Liver (tissue), 9 donors: ENCODE data around the gene CHTF18. TPM values are rescaled to one million over a fixed set of nuclear protein-coding genes. Genes with fewer than 3 reads are reported as not detected.

ENCODE experiments used
- DNase-seq: peaks from one replicate; pipeline ENCODE4 v3.0.0-alpha.2; 2017; ENCODE audit warnings: low spot score
- H3K27ac ChIP-seq, 2 donors: one replicate each; pipeline ENCODE4 v1.7.0; 2013; ENCODE audit warnings: inconsistent platforms in 2 of 2, low read length in 2 of 2, control low read depth in 1 of 2, low read depth in 1 of 2, mild to moderate bottlenecking in 1 of 2
- H3K27me3 ChIP-seq, 4 donors: one replicate each; pipeline versions ENCODE4 v1.6.1 to v1.7.0; 2013; ENCODE audit warnings: low read length in 3 of 4, inconsistent platforms in 1 of 4, mild to moderate bottlenecking in 1 of 4, moderate library complexity in 1 of 4; ENCODE audit not compliant: control insufficient read depth in 4 of 4, insufficient read depth in 4 of 4
- H3K36me3 ChIP-seq, 4 donors: one replicate each; pipeline versions ENCODE4 v1.6.1 to v1.7.0; 2013; ENCODE audit warnings: low read length in 3 of 4, mild to moderate bottlenecking in 3 of 4, low read depth in 1 of 4, moderate library complexity in 1 of 4; ENCODE audit not compliant: control insufficient read depth in 4 of 4, insufficient read depth in 3 of 4
- H3K4me1 ChIP-seq, 4 donors: one replicate each; pipeline versions ENCODE4 v1.6.1 to v1.7.0; 2013; ENCODE audit warnings: low read length in 3 of 4, mild to moderate bottlenecking in 3 of 4, moderate library complexity in 1 of 4; ENCODE audit not compliant: control insufficient read depth in 4 of 4, insufficient read depth in 4 of 4
- H3K4me3 ChIP-seq, 3 donors: one replicate each; pipeline versions ENCODE4 v1.6.1 to v1.7.0; 2013; ENCODE audit warnings: low read length in 3 of 3, control low read depth in 1 of 3, low read depth in 1 of 3, mild to moderate bottlenecking in 1 of 3
- H3K9ac ChIP-seq, 2 donors: one replicate each; pipeline ENCODE4 v1.7.0; 2013; ENCODE audit warnings: low read length in 2 of 2, mild to moderate bottlenecking in 2 of 2, moderate library complexity in 2 of 2, control low read depth in 1 of 2, low read depth in 1 of 2
- H3K9me3 ChIP-seq, 4 donors: one replicate each; pipeline versions ENCODE4 v1.6.1 to v1.7.0; 2013; ENCODE audit warnings: low read length in 3 of 4; ENCODE audit not compliant: control insufficient read depth in 4 of 4
- EGR1 ChIP-seq, 2 donors: IDR thresholded peaks; 2 replicates each; pipeline ENCODE4 v1.6.1; 2016 to 2018; ENCODE audit warnings: antibody characterized with exemption in 2 of 2, low read depth in 2 of 2
- FOXA1 ChIP-seq: IDR thresholded peaks from 2 replicates; pipeline ENCODE4 v1.6.1; 2016; ENCODE audit warnings: antibody characterized with exemption
- FOXA2 ChIP-seq: IDR thresholded peaks from 2 replicates; pipeline ENCODE4 v1.6.1; 2016; ENCODE audit warnings: antibody characterized with exemption
- GABPA ChIP-seq, 2 donors: IDR thresholded peaks in 1 of 2; conservative IDR thresholded peaks in 1 of 2; 2 replicates each; pipeline ENCODE4 v1.6.1; 2016; ENCODE audit warnings: antibody characterized with exemption in 2 of 2, mild to moderate bottlenecking in 1 of 2, moderate library complexity in 1 of 2
- HNF4A ChIP-seq, 2 donors: conservative IDR thresholded peaks; 2 replicates each; pipeline ENCODE4 v1.6.1; 2016; ENCODE audit warnings: antibody characterized with exemption in 2 of 2, mild to moderate bottlenecking in 2 of 2
- HNF4G ChIP-seq: IDR thresholded peaks from 2 replicates; pipeline ENCODE4 v1.6.1; 2016; ENCODE audit warnings: antibody characterized with exemption
- JUND ChIP-seq, 2 donors: IDR thresholded peaks; 2 replicates each; pipeline ENCODE4 v1.6.1; 2016; ENCODE audit warnings: antibody characterized with exemption in 2 of 2
- NR2F2 ChIP-seq: IDR thresholded peaks from 2 replicates; pipeline ENCODE4 v1.6.1; 2016; ENCODE audit warnings: antibody characterized with exemption
- RAD21 ChIP-seq, 2 donors: IDR thresholded peaks; 2 replicates each; pipeline ENCODE4 v1.6.1; 2016; ENCODE audit warnings: antibody characterized with exemption in 2 of 2, mild to moderate bottlenecking in 2 of 2
- SP1 ChIP-seq: IDR thresholded peaks from 2 replicates; pipeline ENCODE4 v1.6.1; 2018; ENCODE audit warnings: antibody characterized with exemption, mild to moderate bottlenecking
- TAF1 ChIP-seq: conservative IDR thresholded peaks from 2 replicates; pipeline ENCODE4 v1.6.1; 2016; ENCODE audit warnings: antibody characterized with exemption, mild to moderate bottlenecking
- YY1 ChIP-seq: IDR thresholded peaks from 2 replicates; pipeline ENCODE4 v1.6.1; 2016; ENCODE audit warnings: antibody characterized with exemption, mild to moderate bottlenecking
- WGBS: extraction: QIAGEN DNeasy Blood & Tissue Kit; methylation state at CpG from one replicate; pipeline ENCODE4 v1.1.7; 2013; 5-methylcytosine and 5-hydroxymethylcytosine counted together
- polyA plus RNA-seq, 2 donors: library from polyadenylated mRNA; stranded (reverse) in 1 of 2; unstranded in 1 of 2; fragments of 200-250 nt in 1 of 2; fragments of >200 nt in 1 of 2; fragmentation: Nextera tagmentation in 1 of 2; extraction: Ambion mirVana in 1 of 2; gene quantifications; one replicate each; pipeline versions ENCODE4 v1.2.1 to v1.2.3, GENCODE V29; 2013 to 2015
- total RNA-seq, 2 donors: library from RNA; depleted of rRNA; stranded (reverse); fragments of >200 nt; gene quantifications; one replicate each; pipeline ENCODE4 v1.2.3, GENCODE V29; 2014
- TF ChIP-seq, protein P1 (sequence below): IDR thresholded peaks from 2 replicates; pipeline ENCODE4 v1.6.1; 2016; ENCODE audit warnings: antibody characterized with exemption
- TF ChIP-seq, protein P2 (sequence below): IDR thresholded peaks from 2 replicates; pipeline ENCODE4 v1.6.1; 2016; ENCODE audit warnings: antibody characterized with exemption
- TF ChIP-seq, protein P3 (sequence below): fragments of 150-350 bp; IDR thresholded peaks from 2 replicates; pipeline ENCODE4 v1.5.1; 2017; ENCODE audit warnings: improper control_type of control experiment, low read depth, low read length; ENCODE audit not compliant: missing input control
- TF ChIP-seq, protein P4 (sequence below): IDR thresholded peaks from 2 replicates; pipeline ENCODE4 v1.6.1; 2016; ENCODE audit warnings: antibody characterized with exemption
- TF ChIP-seq, protein P5 (sequence below): IDR thresholded peaks from 2 replicates; pipeline ENCODE4 v1.6.1; 2016; ENCODE audit warnings: antibody characterized with exemption, mild to moderate bottlenecking
- donor health status: healthy.
- donor health status: healthy.
- donor health status: healthy.
- donor health status: healthy.
- donor health status: healthy.

Gene CHTF18
- total and polyA plus RNA-seq, 4 donors = 1.7 to 15.6 (median 3.9) TPM

DNA sequence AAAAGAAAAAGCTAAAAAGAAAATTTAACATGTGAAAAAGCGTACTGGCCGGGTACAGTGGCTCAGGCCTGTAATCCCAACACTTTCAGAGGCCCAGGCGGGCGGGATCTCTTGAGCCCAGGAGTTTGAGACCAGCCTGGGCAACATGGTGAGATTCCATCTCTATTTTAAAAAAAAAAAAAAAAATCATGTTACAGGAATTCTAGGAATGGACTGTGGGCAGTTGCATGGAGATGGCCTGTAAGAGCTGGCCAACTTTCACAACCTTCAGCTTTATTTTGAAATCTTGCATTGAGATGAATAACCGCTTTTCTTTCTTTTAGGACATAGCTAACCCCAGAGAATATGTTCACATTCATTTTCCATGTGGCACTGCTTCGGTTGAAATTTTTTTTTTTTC is 39.4 kb upstream of the CHTF18 start:
- Histone ChIP-seq H3K9me3 (no peaks in the 10 kb centered on the region), H3K27me3 (no peaks in the 10 kb centered on the region), H3K27ac (no peak overlapping the region), H3K4me3 (no peak overlapping the region), H3K36me3 (no peaks in the 10 kb centered on the region), H3K9ac (no peak overlapping the region), H3K4me1 (no peaks in the 10 kb centered on the region)
- no peak for DNase-seq
- WGBS = 77% methylated on average over 6 of the region's 6 CpGs
- TF ChIP-seq HNF4G (no peak), JUND (IDR thresholded peaks at IDR 0.05) (no peak), HNF4A (conservative IDR thresholded peaks at IDR 0.05) (no peak), YY1 (no peak), RAD21 (IDR thresholded peaks at IDR 0.05) (no peak), SP1 (no peak), TAF1 (no peak), NR2F2 (no peak), GABPA (IDR thresholded peaks at IDR 0.05 in 1 of 2, conservative IDR thresholded peaks at IDR 0.05 in 1 of 2) (no peak), FOXA1 (no peak)
- TF ChIP-seq, protein P1, sequence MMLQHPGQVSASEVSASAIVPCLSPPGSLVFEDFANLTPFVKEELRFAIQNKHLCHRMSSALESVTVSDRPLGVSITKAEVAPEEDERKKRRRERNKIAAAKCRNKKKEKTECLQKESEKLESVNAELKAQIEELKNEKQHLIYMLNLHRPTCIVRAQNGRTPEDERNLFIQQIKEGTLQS = no peak
- TF ChIP-seq, protein P2, sequence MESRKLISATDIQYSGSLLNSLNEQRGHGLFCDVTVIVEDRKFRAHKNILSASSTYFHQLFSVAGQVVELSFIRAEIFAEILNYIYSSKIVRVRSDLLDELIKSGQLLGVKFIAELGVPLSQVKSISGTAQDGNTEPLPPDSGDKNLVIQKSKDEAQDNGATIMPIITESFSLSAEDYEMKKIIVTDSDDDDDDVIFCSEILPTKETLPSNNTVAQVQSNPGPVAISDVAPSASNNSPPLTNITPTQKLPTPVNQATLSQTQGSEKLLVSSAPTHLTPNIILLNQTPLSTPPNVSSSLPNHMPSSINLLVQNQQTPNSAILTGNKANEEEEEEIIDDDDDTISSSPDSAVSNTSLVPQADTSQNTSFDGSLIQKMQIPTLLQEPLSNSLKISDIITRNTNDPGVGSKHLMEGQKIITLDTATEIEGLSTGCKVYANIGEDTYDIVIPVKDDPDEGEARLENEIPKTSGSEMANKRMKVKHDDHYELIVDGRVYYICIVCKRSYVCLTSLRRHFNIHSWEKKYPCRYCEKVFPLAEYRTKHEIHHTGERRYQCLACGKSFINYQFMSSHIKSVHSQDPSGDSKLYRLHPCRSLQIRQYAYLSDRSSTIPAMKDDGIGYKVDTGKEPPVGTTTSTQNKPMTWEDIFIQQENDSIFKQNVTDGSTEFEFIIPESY = no peak
- TF ChIP-seq, protein P3, sequence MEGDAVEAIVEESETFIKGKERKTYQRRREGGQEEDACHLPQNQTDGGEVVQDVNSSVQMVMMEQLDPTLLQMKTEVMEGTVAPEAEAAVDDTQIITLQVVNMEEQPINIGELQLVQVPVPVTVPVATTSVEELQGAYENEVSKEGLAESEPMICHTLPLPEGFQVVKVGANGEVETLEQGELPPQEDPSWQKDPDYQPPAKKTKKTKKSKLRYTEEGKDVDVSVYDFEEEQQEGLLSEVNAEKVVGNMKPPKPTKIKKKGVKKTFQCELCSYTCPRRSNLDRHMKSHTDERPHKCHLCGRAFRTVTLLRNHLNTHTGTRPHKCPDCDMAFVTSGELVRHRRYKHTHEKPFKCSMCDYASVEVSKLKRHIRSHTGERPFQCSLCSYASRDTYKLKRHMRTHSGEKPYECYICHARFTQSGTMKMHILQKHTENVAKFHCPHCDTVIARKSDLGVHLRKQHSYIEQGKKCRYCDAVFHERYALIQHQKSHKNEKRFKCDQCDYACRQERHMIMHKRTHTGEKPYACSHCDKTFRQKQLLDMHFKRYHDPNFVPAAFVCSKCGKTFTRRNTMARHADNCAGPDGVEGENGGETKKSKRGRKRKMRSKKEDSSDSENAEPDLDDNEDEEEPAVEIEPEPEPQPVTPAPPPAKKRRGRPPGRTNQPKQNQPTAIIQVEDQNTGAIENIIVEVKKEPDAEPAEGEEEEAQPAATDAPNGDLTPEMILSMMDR = no peak
- TF ChIP-seq, protein P4, sequence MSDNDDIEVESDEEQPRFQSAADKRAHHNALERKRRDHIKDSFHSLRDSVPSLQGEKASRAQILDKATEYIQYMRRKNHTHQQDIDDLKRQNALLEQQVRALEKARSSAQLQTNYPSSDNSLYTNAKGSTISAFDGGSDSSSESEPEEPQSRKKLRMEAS = no peak

DNA sequence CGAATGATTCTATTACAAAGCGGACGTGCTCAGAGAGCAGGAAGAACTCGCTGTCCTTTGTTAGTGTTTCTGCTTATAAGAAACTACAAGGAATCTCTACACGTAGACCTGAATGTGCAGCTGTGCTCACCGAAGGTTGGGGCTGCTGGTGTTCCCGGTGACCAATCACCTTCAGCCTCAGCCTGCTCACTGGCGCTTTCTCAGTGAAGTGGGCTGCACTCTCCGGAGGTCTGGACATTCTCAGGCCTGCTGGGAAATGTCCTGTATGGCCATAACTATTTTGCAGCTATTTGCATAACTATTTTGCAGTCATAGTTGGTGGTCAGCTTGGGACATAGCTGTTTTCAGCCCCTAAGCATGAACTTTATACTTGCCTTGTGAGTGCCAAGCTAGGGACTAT is 37.9 kb upstream of the CHTF18 start:
- WGBS = 66% methylated on average over 9 of the region's 9 CpGs
- DNase-seq = no peak
- no peak for TF ChIP-seq TAF1
- TF ChIP-seq FOXA2 = no peak
- TF ChIP-seq, protein P3 = no peak
- no peak for TF ChIP-seq NR2F2
- TF ChIP-seq HNF4G = no peak
- no peak for TF ChIP-seq YY1
- no peak for TF ChIP-seq EGR1 (IDR thresholded peaks at IDR 0.05; ENCODE audit: low read depth in 2 of 2)
- TF ChIP-seq RAD21 (IDR thresholded peaks at IDR 0.05) = no peak
- TF ChIP-seq, protein P5, sequence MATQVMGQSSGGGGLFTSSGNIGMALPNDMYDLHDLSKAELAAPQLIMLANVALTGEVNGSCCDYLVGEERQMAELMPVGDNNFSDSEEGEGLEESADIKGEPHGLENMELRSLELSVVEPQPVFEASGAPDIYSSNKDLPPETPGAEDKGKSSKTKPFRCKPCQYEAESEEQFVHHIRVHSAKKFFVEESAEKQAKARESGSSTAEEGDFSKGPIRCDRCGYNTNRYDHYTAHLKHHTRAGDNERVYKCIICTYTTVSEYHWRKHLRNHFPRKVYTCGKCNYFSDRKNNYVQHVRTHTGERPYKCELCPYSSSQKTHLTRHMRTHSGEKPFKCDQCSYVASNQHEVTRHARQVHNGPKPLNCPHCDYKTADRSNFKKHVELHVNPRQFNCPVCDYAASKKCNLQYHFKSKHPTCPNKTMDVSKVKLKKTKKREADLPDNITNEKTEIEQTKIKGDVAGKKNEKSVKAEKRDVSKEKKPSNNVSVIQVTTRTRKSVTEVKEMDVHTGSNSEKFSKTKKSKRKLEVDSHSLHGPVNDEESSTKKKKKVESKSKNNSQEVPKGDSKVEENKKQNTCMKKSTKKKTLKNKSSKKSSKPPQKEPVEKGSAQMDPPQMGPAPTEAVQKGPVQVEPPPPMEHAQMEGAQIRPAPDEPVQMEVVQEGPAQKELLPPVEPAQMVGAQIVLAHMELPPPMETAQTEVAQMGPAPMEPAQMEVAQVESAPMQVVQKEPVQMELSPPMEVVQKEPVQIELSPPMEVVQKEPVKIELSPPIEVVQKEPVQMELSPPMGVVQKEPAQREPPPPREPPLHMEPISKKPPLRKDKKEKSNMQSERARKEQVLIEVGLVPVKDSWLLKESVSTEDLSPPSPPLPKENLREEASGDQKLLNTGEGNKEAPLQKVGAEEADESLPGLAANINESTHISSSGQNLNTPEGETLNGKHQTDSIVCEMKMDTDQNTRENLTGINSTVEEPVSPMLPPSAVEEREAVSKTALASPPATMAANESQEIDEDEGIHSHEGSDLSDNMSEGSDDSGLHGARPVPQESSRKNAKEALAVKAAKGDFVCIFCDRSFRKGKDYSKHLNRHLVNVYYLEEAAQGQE = no peak
- TF ChIP-seq, protein P2 = no peak
- no peak for TF ChIP-seq HNF4A (conservative IDR thresholded peaks at IDR 0.05)
- TF ChIP-seq SP1 = no peak

More for the DNA sequence above, 37.9 kb upstream of the CHTF18 start:
- Histone ChIP-seq H3K4me3 (no peak overlapping the region), H3K36me3 (no peaks in the 10 kb centered on the region), H3K9me3 (no peaks in the 10 kb centered on the region), H3K4me1 (no peaks in the 10 kb centered on the region), H3K27me3 (no peaks in the 10 kb centered on the region), H3K9ac (no peak overlapping the region), H3K27ac (no peak overlapping the region)
